Measurements from ENCODE around the gene HSPB9. TPM values are rescaled to one million over a fixed set of nuclear protein-coding genes. Genes with fewer than 3 reads are reported as not detected.
A peak's percentile ranks its signal among the peaks of the same experiment; 100 is the strongest.

HSPB9 gene
- total RNA-seq, 4 donors from 2014 or later, result 0.14 TPM; not detected in 3

- in situ Hi-C loops (cut with MboI; ENCODE audit: low pct_ligation_motif_present in 1 of 4, low pct_unique_long_range_greater_than_20kb in 1 of 4, low sequenced_read_pairs in 3 of 4), result loop anchor here in 2 of 4 donors (5.0 to 10.0 kb wide), 2 partner anchors 90 to 148 kb away; partner anchors contain the start of genes CNP (in 2 of the 2) and NKIRAS2 (in 1 of the 2)
- 1% methylated on average over 10 of the region's 10 CpGs; no CpG with 5 or more reads in 1 of the 2 donors for WGBS, 2 donors (ENCODE audit: low coverage in 1 of 2)
- Histone ChIP-seq H3K36me3 (no peaks in the 10 kb centered on the region), H3K9me3 (no peaks in the 10 kb centered on the region), H3K4me3 (peak within 1 kb of the TSS; percentile 40 to 65 (median 45)), H3K27me3 (no peaks in the 10 kb centered on the region), H3K4me1 (peaks cover 17 to 24% (median 18%) of the 10 kb centered on the region in 4 donors), H3K27ac (peak within 1 kb of the TSS; percentile 93 to 98 (median 94))
- TF ChIP-seq CTCF (IDR thresholded peaks at IDR 0.05) (no peak), EP300 (IDR thresholded peaks at IDR 0.05; ENCODE audit: low read depth) (no peak), POLR2AphosphoS5 (IDR thresholded peaks at IDR 0.05) (peak; percentile 58 to 87 (median 81)), POLR2A (IDR thresholded peaks at IDR 0.05) (peak; percentile 68)
- intact Hi-C loops (cut with DNase I; ENCODE audit: low total_unique reads), result loop anchor here (5.0 kb wide), 1 partner anchor 85 kb away; no protein-coding TSS in a partner anchor
- peak; percentile 85 for DNase-seq
Measured at GRCh38 chr17:42112552-42113176, 9.9 kb upstream of the HSPB9 start, which contains the start of gene DHX58. DHX58 (minus strand) TSS chr17:42112714; CDS start chr17:42111892, 822 bp downstream.

- no peak overlapping the region for H3K4me3 ChIP-seq
- H3K9me3 ChIP-seq, result no peaks in the 10 kb centered on the region
- no peaks in the 10 kb centered on the region for H3K36me3 ChIP-seq
- in situ Hi-C loops (cut with MboI; ENCODE audit: low pct_ligation_motif_present in 1 of 4, low pct_unique_long_range_greater_than_20kb in 1 of 4, low sequenced_read_pairs in 3 of 4) (loop anchor here in 2 of 4 donors (5.0 to 10.0 kb wide), 2 partner anchors 91 to 149 kb away; partner anchors contain the start of genes CNP (in 2 of the 2) and NKIRAS2 (in 1 of the 2)), intact Hi-C loops (cut with DNase I; ENCODE audit: low total_unique reads) (loop anchor here (5.0 kb wide), 1 partner anchor 86 kb away; no protein-coding TSS in a partner anchor)
- TF ChIP-seq POLR2A (IDR thresholded peaks at IDR 0.05), result no peak
- no peak for TF ChIP-seq CTCF (IDR thresholded peaks at IDR 0.05)
- H3K4me1 ChIP-seq, result peaks cover 17 to 24% (median 18%) of the 10 kb centered on the region in 4 donors
- no peaks in the 10 kb centered on the region for H3K27me3 ChIP-seq
- no peak for DNase-seq
- H3K27ac ChIP-seq, result peak overlapping the region; percentile 93 to 98 (median 94)
- WGBS, 2 donors (ENCODE audit: low coverage in 1 of 2), result 89 to 93% methylated on average over 12 to 28 of the region's 28 CpGs
Measured at GRCh38 chr17:42113293-42114069, 9.1 kb upstream of the HSPB9 start.

- intact Hi-C loops (cut with DNase I; ENCODE audit: low total_unique reads), result loop anchor here (5.0 kb wide), 1 partner anchor 87 kb away; no protein-coding TSS in a partner anchor
- H3K36me3 ChIP-seq, result no peaks in the 10 kb centered on the region
- H3K4me3 ChIP-seq, result no peak overlapping the region
Measured at GRCh38 chr17:42114118-42114517, 8.5 kb upstream of the HSPB9 start.

More at GRCh38 chr17:42114118-42114517, 8.5 kb upstream of the HSPB9 start:
- DNase-seq, result no peak
- in situ Hi-C loops (cut with MboI; ENCODE audit: low pct_ligation_motif_present in 1 of 4, low pct_unique_long_range_greater_than_20kb in 1 of 4, low sequenced_read_pairs in 3 of 4), result loop anchor here in 2 of 4 donors (5.0 to 10.0 kb wide), 2 partner anchors 92 to 149 kb away; partner anchors contain the start of genes CNP (in 2 of the 2) and NKIRAS2 (in 1 of the 2)
- H3K27me3 ChIP-seq, result no peaks in the 10 kb centered on the region
- H3K4me1 ChIP-seq, result peaks cover 17 to 24% (median 18%) of the 10 kb centered on the region in 4 donors
- WGBS, 2 donors (ENCODE audit: low coverage in 1 of 2), result 91 to 100% methylated on average over 3 to 9 of the region's 9 CpGs
- H3K9me3 ChIP-seq, result no peaks in the 10 kb centered on the region
- TF ChIP-seq POLR2AphosphoS5 (IDR thresholded peaks at IDR 0.05) (no peak), CTCF (IDR thresholded peaks at IDR 0.05) (no peak), EP300 (IDR thresholded peaks at IDR 0.05; ENCODE audit: low read depth) (no peak), POLR2A (IDR thresholded peaks at IDR 0.05) (no peak)
- no peak overlapping the region for H3K27ac ChIP-seq

All from transverse colon (tissue), 4 donors.